Stimulated activated naive CD8-positive, alpha-beta T cell treated with anti-CD3 and anti-CD28 coated beads, Interleukin-15, Interleukin-2, amounts not matched to agents 100 ng/mL and 50 ng/mL, for 24 hours (primary cell): ENCODE data around the gene SLIRP.
"Not testable (repeated sequence)": the region's sequence is repeated elsewhere in the genome, so short reads cannot be mapped to it uniquely, and the experiment has no call there.

Experiments used
- H3K27ac Mint-ChIP-seq: one replicate; pipeline ENCODE4 v1.8.0; 2021; ENCODE audit warnings: mild to moderate bottlenecking, mixed read lengths
- H3K27me3 Mint-ChIP-seq: one replicate; pipeline ENCODE4 v1.8.0; 2021; ENCODE audit warnings: mixed read lengths
- H3K36me3 Mint-ChIP-seq: one replicate; pipeline ENCODE4 v1.8.0; 2021; ENCODE audit warnings: low read depth, mixed read lengths
- H3K4me1 Mint-ChIP-seq: one replicate; pipeline ENCODE4 v1.8.0; 2021; ENCODE audit warnings: low read depth, mixed read lengths
- H3K4me3 Mint-ChIP-seq: one replicate; pipeline ENCODE4 v1.8.0; 2021; ENCODE audit warnings: mild to moderate bottlenecking, mixed read lengths
- H3K9me3 Mint-ChIP-seq: one replicate; pipeline ENCODE4 v1.8.0; 2021; ENCODE audit warnings: mixed read lengths

The SLIRP gene

GRCh38 chr14:77707724-77708408 is at the start of gene SLIRP, which contains the start of gene ALKBH1:
Gene SLIRP (plus strand): TSS chr14:77708103. CDS start chr14:77708112, 9 bp downstream.
Gene ALKBH1 (minus strand): TSS chr14:77708023. CDS start chr14:77708004, 19 bp downstream.
- no peaks in the 10 kb centered on the region for H3K27me3 Mint-ChIP-seq
- no peaks in the 10 kb centered on the region for H3K9me3 Mint-ChIP-seq
- peak within 1 kb of the TSS; percentile 93 for H3K4me3 Mint-ChIP-seq
- peak within 1 kb of the TSS; percentile 94 for H3K27ac Mint-ChIP-seq
- H3K36me3 Mint-ChIP-seq: peaks cover 60% of the 10 kb centered on the region
- H3K4me1 Mint-ChIP-seq: peaks cover 47% of the 10 kb centered on the region

- H3K4me3 Mint-ChIP-seq: no peak overlapping the region
- H3K27me3 Mint-ChIP-seq: no peaks in the 10 kb centered on the region
- H3K9me3 Mint-ChIP-seq: no peaks in the 10 kb centered on the region
- no peaks in the 10 kb centered on the region for H3K4me1 Mint-ChIP-seq
- no peak overlapping the region for H3K27ac Mint-ChIP-seq
- H3K36me3 Mint-ChIP-seq: no peaks in the 10 kb centered on the region
Observed at GRCh38 chr14:77659831-77660230, 48.1 kb upstream of the SLIRP start.

GRCh38 chr14:77660754-77661153 is 47.1 kb upstream of the SLIRP start:
- Mint-ChIP-seq H3K4me3 (no peak overlapping the region), H3K27ac (no peak overlapping the region), H3K4me1 (no peaks in the 10 kb centered on the region), H3K36me3 (no peaks in the 10 kb centered on the region), H3K27me3 (no peaks in the 10 kb centered on the region), H3K9me3 (no peaks in the 10 kb centered on the region)

- not testable (repeated sequence) for H3K36me3 Mint-ChIP-seq, H3K9me3 Mint-ChIP-seq, H3K27me3 Mint-ChIP-seq, H3K4me1 Mint-ChIP-seq, H3K4me3 Mint-ChIP-seq, H3K27ac Mint-ChIP-seq
Observed at GRCh38 chr14:77661562-77661961, 46.3 kb upstream of the SLIRP start.

DNA sequence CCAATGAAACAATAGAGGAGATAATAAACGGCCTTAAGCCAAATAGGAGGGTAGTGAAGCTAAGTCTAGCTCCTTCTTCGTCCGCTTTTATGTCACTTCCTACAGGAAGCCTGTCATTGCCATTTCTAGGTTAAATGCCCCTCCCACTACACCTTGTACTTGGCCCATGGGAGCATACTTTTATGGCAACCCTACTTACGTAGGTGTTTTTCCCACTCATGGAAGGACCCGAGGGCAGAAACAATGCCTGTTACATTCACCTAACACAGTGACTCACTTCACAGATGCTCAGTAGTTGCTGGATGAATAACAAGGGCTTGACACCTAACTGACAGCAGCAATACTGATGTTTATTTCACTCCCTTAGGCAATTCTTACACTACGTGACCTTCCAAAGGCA is 44.6 kb upstream of the SLIRP start:
- no peak overlapping the region for H3K4me3 Mint-ChIP-seq
- H3K9me3 Mint-ChIP-seq: no peaks in the 10 kb centered on the region
- H3K27ac Mint-ChIP-seq: no peak overlapping the region
- no peaks in the 10 kb centered on the region for H3K36me3 Mint-ChIP-seq
- H3K27me3 Mint-ChIP-seq: no peaks in the 10 kb centered on the region
- no peaks in the 10 kb centered on the region for H3K4me1 Mint-ChIP-seq

DNA sequence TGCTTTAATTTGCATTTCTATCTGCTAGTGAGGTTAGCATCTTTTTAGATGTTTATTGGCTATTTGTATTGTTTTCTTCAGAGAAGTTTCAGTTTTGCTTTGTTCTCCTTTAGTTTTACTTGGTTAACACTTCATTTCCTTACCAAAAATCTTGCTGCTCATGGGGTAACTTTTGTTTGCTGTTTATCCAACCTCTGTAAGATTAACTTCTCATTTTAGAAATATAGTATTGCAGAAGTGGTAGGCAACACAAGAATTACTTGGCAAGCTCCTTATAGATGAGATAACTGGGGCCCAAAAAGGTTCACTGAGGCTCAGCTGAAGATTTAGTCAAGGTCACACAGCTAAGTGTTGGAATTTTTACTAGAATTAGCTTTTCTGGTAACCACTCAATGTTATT is 40.6 kb upstream of the SLIRP start:
- no peak overlapping the region for H3K4me3 Mint-ChIP-seq
- H3K27ac Mint-ChIP-seq: no peak overlapping the region

GRCh38 chr14:77673193-77673592 is 34.7 kb upstream of the SLIRP start:
- H3K4me3 Mint-ChIP-seq: no peak overlapping the region
- H3K4me1 Mint-ChIP-seq: peaks cover 4% of the 10 kb centered on the region
- no peak overlapping the region for H3K27ac Mint-ChIP-seq
- H3K36me3 Mint-ChIP-seq: peaks cover 41% of the 10 kb centered on the region
- H3K9me3 Mint-ChIP-seq: no peaks in the 10 kb centered on the region
- no peaks in the 10 kb centered on the region for H3K27me3 Mint-ChIP-seq

More for the DNA sequence above, 40.6 kb upstream of the SLIRP start:
- Mint-ChIP-seq H3K9me3 (no peaks in the 10 kb centered on the region), H3K4me1 (no peaks in the 10 kb centered on the region), H3K36me3 (no peaks in the 10 kb centered on the region), H3K27me3 (no peaks in the 10 kb centered on the region)

DNA sequence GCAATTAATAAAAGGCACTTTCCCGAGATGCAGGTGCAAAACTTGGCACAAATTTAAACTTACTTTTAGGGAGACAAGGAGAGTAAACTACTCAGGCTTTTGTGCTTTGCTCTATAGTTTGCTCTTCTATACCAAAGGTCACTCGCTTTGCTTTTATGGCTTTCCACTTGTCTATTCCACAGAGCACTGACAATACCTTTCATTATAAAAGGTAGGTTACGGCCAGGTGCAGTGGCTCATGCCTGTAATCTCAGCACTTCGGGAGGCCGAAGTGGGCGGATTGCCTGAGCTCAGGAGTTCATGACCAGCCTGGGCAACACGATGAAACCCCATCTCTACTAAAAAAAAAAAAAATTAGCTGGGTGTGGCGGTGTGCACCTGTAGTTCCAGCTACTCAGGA is 33.0 kb upstream of the SLIRP start:
- Mint-ChIP-seq H3K27me3 (no peaks in the 10 kb centered on the region), H3K9me3 (no peaks in the 10 kb centered on the region), H3K27ac (no peak overlapping the region), H3K4me1 (peaks cover 4% of the 10 kb centered on the region), H3K4me3 (no peak overlapping the region), H3K36me3 (peaks cover 56% of the 10 kb centered on the region)

- H3K4me3 Mint-ChIP-seq: no peak overlapping the region
- no peak overlapping the region for H3K27ac Mint-ChIP-seq
- H3K27me3 Mint-ChIP-seq: no peaks in the 10 kb centered on the region
- H3K36me3 Mint-ChIP-seq: peaks cover 58% of the 10 kb centered on the region
- no peaks in the 10 kb centered on the region for H3K9me3 Mint-ChIP-seq
- peaks cover 13% of the 10 kb centered on the region for H3K4me1 Mint-ChIP-seq
Observed at GRCh38 chr14:77681196-77682157, 26.4 kb upstream of the SLIRP start.

- H3K36me3 Mint-ChIP-seq: peaks cover 63% of the 10 kb centered on the region
- H3K27ac Mint-ChIP-seq: peak overlapping the region; percentile 1
- H3K27me3 Mint-ChIP-seq: no peaks in the 10 kb centered on the region
- H3K4me3 Mint-ChIP-seq: no peak overlapping the region
- peaks cover 13% of the 10 kb centered on the region for H3K4me1 Mint-ChIP-seq
- H3K9me3 Mint-ChIP-seq: no peaks in the 10 kb centered on the region
Observed at GRCh38 chr14:77682158-77682553, 25.7 kb upstream of the SLIRP start.

DNA sequence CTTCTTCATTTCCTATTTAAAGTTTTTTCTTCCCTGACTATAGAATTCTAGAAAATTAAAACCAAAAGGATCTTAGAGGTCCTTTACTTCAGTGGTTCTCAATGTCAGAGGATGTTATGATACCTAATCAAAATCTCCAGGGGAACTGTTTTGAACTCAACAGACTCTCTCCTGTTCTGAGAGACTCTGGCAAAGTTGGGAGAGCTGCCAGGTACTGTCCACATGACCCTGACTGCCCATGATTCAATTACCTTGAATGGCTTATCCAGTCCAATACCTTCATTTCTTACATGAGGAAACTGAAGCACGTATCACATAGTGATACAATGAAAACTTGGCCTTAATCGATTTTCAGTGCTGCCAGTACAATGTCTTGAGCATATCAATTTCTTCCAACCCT is 16.6 kb upstream of the SLIRP start:
- H3K36me3 Mint-ChIP-seq: peaks cover 71% of the 10 kb centered on the region
- no peak overlapping the region for H3K4me3 Mint-ChIP-seq
- H3K27ac Mint-ChIP-seq: no peak overlapping the region
- no peaks in the 10 kb centered on the region for H3K9me3 Mint-ChIP-seq
- H3K27me3 Mint-ChIP-seq: no peaks in the 10 kb centered on the region
- H3K4me1 Mint-ChIP-seq: no peaks in the 10 kb centered on the region

- Mint-ChIP-seq H3K4me3 (peak overlapping the region; percentile 93), H3K9me3 (no peaks in the 10 kb centered on the region), H3K36me3 (peaks cover 55% of the 10 kb centered on the region), H3K27me3 (no peaks in the 10 kb centered on the region), H3K4me1 (peaks cover 44% of the 10 kb centered on the region), H3K27ac (peak overlapping the region; percentile 94)
Observed at GRCh38 chr14:77707355-77707723, 564 bp upstream of the SLIRP start.

DNA sequence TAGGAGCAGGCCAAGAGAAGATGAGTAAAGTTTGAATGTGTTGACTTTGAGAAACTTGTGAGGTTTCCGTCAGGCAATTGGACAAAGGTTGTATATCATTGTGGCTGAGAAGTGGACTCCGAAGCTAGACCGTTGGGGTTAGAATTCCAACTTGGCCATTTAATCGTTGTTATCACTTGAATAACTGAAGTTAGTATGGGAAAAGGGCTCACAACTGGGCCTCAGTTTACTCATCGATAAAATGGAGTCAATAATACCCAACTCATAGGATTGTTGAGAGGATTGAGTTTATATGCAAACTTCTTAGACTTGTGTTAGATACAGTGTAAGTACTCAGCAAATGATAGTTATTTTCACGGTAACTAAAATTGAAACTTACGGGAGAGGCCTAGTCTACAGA is 846 bp downstream of the SLIRP start:
- H3K36me3 Mint-ChIP-seq: peaks cover 67% of the 10 kb centered on the region
- H3K9me3 Mint-ChIP-seq: no peaks in the 10 kb centered on the region
- no peaks in the 10 kb centered on the region for H3K27me3 Mint-ChIP-seq
- peak overlapping the region; percentile 94 for H3K27ac Mint-ChIP-seq
- H3K4me3 Mint-ChIP-seq: peak overlapping the region; percentile 93
- peaks cover 53% of the 10 kb centered on the region for H3K4me1 Mint-ChIP-seq

DNA sequence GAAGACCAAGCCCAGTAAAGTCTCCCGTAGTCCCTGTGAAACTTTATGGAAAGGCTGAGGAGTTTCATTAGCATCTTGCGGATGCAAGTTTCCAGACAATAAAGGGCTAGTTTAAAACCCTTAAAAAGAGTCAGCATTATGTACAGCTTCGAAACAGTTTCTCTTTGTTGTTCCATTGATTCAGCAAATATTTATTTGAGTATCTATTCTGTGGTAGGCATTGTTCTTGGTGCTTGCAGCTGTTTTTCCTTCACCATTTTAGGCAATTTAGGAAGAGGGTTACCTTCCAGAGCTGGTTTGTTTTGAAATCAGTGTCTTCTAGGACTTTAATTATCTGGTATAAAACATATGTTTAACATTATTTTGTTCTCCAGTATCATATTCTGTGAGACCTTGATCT is 1.5 kb downstream of the SLIRP start:
- Mint-ChIP-seq H3K27me3 (no peaks in the 10 kb centered on the region), H3K4me3 (peak overlapping the region; percentile 93), H3K27ac (peak overlapping the region; percentile 94), H3K36me3 (peaks cover 61% of the 10 kb centered on the region), H3K4me1 (peaks cover 53% of the 10 kb centered on the region), H3K9me3 (no peaks in the 10 kb centered on the region)

DNA sequence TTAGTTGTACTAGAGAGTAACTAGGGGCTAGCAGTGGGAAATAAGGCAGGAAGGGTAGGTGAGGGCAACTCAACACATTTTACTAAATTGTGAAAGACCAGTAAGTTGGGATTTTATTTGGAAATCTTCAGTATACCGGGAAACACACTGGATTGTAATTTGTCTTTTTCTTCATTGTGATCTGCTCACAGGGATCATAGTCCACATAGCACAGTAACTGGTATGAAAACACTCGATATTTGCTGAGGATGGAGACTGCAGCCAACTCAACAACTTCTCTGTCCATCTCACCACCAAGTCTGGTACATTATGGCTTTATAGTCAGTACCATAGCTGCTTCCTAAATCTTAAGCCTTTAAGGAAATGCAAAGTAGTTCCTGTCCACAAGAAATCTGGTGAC is 2.5 kb downstream of the SLIRP start:
- H3K27me3 Mint-ChIP-seq: no peaks in the 10 kb centered on the region
- H3K4me3 Mint-ChIP-seq: peak overlapping the region; percentile 93
- peaks cover 66% of the 10 kb centered on the region for H3K36me3 Mint-ChIP-seq
- H3K9me3 Mint-ChIP-seq: no peaks in the 10 kb centered on the region
- H3K4me1 Mint-ChIP-seq: peaks cover 56% of the 10 kb centered on the region
- peak overlapping the region; percentile 94 for H3K27ac Mint-ChIP-seq
